Activated T-cell treated with anti-CD3 and anti-CD28 coated beads for 24 hours (primary cell): ENCODE data around the gene SYT9.
"Not testable (repeated sequence)": the region's sequence is repeated elsewhere in the genome, so short reads cannot be mapped to it uniquely, and the experiment has no call there.

Experiments
- DNase-seq: peaks from one replicate; pipeline ENCODE4 v3.0.0-alpha.2; 2020; ENCODE audit warnings: low read depth

Gene SYT9

DNA sequence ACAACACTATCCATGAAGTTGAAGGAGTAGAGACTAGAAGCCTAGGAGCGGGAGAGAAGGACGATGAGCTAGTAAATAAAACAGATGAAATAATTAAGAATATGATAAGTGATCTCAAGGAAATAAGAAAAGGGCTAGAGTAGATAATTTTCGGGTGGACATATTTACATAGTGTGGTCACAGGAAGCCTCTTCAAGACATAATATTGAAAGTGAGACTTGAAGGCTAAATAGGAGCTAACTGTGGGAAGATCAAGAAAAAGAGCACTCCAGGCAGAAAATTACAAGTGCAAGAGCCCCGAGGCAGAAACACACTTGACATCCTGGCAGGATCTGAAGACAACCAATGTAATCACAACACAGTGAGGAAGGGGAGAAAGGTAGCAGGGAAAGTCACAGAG, 250.2 kb downstream of the SYT9 start:
- DNase-seq: no peak

DNA sequence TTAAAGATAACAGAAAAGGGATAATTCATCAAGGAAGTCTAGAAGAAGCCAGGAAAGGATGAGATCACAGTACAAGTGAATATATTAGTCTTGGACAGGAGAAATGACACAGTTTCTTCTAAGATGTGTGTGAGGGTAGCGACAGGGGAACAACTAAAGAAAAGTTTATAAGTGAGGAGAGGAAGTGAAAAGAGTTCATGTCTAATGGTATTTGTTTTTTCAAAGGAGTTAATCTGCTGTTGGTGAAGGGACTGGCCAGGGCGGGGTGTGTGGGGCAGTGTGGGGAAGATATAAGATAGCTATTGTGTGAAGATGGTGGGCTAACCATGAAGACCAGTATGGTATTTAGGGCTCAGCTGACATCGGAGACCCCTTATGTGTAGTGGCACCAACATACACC, 254.5 kb downstream of the SYT9 start:
- no peak for DNase-seq

DNA sequence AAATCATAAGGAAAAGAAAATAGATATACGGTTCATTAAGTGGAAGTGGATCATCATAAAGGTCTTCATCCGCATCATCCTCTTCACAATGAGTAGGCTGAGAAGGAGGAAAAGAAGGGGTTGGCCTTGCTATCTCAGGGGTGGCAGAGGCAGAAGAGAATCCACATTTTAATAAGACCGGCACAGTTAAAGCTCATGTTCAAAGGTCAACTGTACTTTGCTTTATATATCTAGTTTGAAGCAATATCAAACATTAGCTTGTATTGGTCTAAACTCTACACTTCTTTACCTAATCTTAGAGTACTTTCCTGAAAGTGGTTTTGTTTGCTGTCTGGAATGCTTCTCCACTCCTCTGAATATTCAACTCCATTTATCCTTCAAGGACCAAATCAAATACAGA, 256.4 kb downstream of the SYT9 start:
- DNase-seq: no peak

DNA sequence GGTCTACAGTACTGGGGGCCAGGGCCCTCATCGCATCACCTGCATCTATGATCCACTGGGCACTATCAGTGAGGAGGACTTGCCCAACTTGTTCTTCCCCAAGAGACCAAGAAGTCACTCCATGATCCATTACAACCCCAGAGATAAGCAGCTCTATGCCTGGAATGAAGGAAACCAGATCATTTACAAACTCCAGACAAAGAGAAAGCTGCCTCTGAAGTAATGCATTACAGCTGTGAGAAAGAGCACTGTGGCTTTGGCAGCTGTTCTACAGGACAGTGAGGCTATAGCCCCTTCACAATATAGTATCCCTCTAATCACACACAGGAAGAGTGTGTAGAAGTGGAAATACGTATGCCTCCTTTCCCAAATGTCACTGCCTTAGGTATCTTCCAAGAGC, 258.3 kb downstream of the SYT9 start:
- no peak for DNase-seq

DNA sequence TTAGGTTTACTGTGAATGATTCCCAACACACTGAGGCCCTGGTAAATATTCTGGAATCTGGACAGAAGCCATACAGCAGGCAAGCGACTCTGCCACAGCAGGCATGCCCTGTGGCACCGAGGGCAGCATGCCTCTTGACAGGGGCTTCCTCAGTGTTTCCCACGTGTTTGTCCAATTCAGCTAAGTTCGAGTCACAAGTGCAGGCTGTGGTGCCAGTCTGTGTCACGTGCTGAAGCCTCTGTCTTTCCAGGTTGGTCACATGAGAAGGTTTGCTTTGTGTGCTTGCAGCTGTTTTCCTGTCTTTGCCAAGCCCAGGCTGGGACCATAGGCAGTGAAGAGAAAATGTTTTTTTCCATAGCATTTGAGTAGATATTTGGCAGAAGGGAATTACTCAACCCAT, 259.7 kb downstream of the SYT9 start:
- no peak for DNase-seq

DNA sequence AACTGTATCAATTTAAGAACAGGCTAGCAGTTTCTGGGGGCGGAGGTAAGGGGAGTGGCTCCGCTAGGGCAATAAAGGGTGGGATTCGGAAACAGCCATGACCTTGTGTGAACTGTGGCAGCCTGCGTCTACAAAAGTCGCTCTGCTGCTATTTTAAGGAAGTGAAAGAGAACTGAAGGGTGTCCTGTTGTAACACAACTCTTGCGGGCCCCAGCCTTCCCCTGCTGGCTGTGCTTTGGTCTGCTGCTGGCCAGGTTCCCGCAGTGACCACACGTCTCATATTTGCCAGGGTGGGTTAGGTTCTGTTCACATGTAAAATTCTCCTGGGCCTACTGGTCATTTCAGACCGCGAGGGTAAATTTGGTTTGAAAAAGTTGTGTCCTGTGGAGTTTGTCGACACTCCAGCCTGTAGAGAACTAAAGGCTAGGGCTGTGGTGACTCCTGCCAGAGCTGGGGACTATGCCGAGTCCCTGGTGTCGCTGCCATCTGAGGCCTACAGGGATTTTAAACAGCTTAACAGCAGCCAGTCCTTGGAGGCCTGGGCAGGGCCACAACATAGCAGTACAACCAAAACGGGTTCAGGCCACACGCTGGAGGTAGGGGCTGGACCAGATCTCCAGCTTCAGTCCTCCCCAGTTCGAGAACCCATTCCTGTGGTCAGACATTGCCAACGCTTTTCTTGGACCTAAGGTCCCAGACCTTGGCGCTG, 261.0 kb downstream of the SYT9 start:
- no peak for DNase-seq

DNA sequence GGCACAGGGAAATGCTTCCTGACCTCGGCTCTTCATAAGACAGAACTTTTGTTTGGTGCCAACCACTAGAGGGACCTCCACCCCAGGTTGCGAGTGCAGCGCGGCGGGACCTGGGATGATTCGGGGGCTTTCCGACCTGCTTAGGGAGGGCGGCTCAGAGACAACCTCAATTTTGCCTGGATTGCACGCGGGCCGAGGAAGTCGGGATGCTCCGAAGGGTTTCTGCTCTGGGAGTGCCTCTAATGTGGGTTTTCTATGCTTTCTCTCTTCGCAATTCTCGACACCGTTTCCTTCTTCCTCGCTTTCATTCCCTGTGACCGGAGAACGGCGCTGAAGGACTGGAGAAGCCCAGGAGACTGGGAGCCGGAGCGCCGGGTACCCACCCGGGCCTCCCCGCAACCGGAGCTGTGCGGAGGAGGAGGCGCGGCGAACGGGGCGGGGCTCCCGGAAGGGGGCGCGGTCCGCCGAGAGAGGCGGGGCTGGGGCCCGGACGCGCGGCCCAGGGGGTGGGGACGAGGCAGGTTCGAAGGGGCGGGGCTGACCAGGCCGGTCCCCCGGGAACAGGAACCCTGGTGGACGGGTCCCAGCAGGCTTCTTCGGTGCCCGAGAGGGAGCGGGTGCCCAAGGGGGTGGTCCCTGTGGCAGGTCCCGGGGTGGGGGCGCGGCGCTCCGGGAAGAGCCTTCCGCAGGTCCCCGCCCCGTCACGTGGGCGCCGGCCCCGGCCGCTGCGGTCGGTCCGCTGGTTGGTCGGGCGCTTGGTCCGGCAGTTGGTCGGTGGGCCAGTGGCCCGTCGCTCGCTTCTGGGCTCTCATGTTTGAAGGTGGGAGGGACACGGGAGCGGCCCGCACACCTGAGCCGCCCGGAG, 261.8 kb downstream of the SYT9 start, which contains the start of gene PPFIBP2:
Gene PPFIBP2 (plus strand): TSS at position 766 of the 865 bp plus-strand sequence. CDS start 35,477 bp downstream, outside the sequence.
- peak; percentile 80 for DNase-seq

DNA sequence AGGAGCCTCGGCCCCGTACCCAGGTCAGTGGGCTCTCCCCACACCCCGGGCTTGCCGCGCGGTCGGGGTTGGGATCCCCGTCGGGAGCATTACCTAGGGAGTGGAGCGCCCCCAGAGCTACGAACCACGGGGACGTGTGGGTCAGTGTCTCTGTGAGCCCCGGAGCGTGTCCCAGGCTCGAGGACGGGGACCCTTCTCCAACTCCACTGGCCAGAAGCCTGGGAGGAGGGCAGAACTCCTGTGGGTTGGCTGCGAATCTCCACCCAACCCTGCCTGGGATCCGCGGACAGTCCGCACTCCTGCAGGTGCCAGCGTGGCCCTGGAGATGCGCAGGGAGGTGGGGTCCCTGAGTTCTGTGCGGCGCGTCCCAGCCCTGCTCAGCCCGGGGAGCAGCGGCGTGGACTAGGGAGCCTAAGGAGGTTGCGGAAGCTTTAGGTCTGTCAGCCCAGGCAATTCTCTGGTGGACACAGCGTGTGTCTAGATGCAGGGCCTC, 262.4 kb downstream of the SYT9 start:
- DNase-seq: peak; percentile 13

DNA sequence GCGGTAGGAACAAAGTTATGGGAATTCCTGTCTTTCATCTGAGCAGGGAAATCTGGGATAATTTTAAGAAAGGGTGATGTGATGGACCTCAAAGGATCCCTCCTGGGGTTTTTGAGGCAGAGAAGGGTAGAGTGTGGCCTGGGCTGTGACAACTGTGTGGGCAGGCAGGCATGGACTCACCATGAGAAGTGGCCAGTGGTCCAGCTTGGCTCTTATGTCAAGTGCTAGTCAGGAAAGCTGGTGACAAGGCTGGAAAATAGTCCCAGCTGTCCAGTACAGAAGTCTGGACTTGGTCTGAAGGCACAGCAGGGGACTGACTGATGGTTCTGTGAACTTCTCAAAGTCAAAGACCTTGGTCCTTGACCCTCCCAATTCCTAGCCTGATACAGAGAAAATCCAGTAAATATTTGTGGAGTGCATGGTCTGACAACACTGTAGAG, 263.8 kb downstream of the SYT9 start:
- no peak for DNase-seq

DNA sequence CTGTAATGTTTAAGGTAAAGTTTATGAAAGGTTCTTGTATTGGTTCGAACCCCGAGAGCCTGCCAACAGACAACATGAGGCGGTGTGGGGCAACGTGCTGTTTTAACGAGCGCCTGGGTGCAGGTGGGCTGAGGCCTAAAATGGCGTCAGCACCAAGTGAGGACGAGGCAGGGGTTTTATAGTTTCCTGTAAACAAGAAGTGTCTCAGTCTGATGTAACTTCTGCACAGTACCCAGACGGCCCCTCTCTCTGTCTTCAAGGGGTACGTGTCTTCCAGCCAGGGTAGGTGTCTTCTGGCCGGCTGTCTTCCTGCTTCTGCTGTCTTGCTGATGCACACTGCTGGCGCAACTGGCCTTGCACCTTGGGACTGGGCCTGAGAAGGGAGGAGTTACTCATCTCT, 264.8 kb downstream of the SYT9 start:
- no peak for DNase-seq

DNA sequence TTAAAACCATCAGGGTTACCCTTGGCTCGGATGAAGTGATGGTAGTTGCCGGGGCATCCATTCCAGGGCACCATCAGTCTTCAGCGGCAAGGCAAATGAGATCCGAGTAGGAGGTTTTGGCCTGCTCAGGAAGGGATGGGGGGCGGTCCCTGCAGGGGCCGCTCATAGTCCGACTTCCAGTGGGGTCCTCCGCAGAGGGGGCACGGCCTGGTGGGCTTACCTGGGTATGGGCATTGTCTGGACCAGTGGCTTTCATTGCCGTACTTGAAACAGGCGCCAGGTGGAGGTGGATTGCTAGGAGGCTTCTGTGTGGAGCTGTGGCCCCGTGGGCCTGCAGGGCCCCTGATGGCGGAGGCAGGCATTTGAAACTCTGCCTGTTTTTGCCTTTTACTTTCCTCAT, 266.0 kb downstream of the SYT9 start:
- DNase-seq: not testable (repeated sequence)
